NCI-H524 treated with DMSO at 0.1 percent for 48 hours (cell line): ENCODE results near the gene SLC45A2.
"Not testable (repeated sequence)": the region's sequence is repeated elsewhere in the genome, so short reads cannot be mapped to it uniquely, and the experiment has no call there.

ENCODE experiments used
- DNase-seq: peaks from one replicate; lab custom pipeline; 2025; lab: John Stamatoyannopoulos, UW

Gene SLC45A2, protein sequence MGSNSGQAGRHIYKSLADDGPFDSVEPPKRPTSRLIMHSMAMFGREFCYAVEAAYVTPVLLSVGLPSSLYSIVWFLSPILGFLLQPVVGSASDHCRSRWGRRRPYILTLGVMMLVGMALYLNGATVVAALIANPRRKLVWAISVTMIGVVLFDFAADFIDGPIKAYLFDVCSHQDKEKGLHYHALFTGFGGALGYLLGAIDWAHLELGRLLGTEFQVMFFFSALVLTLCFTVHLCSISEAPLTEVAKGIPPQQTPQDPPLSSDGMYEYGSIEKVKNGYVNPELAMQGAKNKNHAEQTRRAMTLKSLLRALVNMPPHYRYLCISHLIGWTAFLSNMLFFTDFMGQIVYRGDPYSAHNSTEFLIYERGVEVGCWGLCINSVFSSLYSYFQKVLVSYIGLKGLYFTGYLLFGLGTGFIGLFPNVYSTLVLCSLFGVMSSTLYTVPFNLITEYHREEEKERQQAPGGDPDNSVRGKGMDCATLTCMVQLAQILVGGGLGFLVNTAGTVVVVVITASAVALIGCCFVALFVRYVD

DNA sequence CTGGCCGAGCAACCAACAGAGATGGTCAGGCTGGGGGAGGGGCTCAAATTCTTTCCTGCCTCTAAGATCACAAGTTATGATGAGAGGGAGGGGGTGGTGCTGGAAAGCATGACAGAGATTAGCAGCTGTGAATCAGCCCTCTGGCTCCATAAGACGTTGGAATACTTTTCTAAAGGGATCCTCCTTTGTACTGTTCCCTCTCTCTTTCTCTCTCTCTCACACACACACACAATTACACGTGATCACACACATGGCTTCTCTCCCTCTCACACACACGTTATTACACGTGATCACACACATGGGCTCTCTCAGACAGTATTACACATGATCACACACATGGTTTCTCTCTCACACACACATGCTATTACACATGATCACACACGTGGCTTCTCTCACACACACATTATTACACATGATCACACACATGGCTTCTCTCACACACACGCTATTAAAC, at the start of gene SLC45A2:
TSS of gene SLC45A2 (minus strand) at position 23 of the 454 bp plus-strand sequence. CDS start 110 bp downstream, outside the sequence.
- DNase-seq, result no peak

DNA sequence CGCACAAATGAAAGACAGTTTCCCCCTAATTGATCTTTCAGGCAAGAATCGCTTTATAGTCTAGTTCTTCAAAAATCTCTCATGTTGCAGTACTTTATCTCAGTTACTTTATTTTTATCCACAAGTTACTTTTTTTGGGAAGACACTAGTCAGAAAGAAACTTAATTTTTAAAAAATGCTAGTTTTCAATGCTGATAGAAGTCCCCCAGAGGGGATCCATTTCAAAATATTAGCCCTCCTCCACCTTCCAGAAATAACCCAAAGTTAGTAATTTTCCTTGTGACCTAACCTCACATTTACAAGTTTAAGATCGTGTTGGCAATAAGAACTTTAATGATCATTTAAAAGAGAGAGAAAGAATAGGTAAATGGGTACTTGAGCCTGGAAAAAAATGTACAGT, 47.5 kb upstream of the SLC45A2 start:
- DNase-seq, result no peak

DNA sequence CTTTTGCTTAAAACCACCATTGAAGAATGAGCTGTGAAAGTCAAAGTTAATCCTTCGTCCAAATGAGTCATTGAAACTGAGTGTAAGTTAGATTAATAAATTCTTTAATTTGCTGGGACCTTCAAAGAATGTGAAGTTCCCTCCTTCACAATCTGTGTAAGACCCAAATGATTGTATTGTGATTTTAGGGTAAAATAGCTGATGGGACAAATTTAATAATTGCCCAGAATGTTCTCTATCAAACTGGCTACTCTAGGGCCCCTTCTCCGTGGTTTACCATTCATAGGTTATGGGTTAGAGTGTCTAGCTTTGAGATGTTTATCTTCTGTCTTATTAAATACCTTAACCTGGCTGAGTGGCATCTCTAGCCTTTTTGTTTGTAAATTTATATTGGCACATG, 46.6 kb upstream of the SLC45A2 start:
- no peak for DNase-seq

DNA sequence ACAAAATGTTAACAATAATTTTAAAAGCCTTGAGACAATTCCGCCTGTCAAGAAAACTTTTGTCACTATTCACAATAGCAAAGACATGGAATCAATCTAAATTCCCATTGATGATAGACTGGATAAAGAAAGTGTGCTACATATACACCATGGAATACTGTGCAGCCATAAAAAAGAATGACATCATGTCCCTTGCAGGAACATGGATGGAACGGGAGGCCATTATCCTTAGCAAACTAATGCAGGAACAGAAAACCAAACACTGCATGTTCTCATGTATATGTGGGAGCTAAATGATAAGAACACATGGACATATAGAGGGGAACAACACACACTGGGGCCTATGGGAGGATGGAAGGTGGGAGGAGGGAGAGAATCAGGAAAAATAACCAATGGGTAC, 46.1 kb upstream of the SLC45A2 start:
- DNase-seq, result not testable (repeated sequence)

DNA sequence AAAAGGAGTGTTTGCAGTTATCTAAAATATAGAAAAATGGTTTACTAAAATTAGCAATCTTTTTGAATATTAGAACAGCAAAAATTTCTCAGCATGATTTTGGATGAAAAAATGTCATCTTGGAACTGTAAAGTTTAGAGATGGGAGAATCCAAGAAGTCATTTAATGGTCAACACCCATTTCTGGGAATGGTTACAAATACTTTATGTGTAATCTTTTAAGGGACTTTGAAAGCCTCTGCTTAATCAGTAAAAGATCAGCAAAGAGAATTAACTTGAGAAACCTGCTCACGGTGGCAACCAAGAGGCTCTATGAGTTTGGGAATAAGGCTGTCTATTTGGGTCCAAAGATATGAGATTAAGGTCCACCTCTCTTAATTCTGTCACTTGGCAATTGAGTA, 45.6 kb upstream of the SLC45A2 start:
- DNase-seq, result no peak

DNA sequence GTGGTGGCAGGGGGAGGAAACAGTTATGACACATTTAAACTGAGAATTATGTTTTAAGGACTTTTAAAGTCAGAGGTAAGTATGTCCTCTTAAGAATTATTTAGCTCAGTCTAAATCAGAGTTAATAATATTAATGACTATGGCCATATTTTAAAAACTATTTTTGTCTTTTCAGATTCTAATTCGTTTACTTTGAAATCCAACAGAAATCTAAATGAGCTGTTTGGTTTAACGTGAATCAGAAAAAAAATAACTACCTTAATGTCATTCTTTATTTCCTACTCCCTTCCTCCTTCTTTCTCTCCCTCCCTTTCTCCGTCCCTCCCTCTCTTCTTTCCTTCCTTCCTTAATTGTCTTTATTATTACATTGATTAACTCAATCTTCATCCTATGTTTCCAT, 43.9 kb upstream of the SLC45A2 start:
- DNase-seq, result no peak

DNA sequence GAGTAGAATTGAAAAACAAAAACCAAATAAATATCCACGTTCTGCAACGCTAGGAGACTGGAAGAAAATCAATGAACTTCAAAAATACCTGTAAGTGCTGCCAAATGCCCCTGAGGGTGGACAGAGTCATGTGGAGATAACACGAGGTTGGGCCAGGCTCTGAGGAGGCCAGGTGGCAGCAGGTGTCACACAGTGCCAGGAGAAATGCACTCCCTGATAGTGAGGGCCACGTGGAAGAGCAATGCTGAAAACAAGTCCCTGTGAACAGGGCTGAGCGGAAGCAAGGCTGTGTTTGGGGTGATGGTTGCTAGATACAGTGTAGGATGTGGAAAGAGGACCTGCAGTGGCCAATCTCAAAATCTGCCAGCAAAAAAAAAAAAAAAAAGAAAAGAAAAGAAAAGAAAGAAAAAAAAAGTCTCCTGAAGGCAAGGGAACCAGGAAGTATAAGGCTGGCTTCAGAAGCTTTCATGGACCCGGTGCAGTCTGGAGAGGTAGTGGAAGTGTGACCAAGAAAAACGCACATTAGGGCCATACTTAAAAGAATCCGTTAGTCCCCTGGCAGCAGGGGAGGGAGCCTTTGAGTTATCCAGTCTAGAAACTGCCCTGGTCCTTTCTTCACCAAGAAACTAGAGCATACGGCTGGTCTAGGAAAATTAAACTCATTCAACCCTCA, 41.7 kb upstream of the SLC45A2 start:
- DNase-seq, result no peak

DNA sequence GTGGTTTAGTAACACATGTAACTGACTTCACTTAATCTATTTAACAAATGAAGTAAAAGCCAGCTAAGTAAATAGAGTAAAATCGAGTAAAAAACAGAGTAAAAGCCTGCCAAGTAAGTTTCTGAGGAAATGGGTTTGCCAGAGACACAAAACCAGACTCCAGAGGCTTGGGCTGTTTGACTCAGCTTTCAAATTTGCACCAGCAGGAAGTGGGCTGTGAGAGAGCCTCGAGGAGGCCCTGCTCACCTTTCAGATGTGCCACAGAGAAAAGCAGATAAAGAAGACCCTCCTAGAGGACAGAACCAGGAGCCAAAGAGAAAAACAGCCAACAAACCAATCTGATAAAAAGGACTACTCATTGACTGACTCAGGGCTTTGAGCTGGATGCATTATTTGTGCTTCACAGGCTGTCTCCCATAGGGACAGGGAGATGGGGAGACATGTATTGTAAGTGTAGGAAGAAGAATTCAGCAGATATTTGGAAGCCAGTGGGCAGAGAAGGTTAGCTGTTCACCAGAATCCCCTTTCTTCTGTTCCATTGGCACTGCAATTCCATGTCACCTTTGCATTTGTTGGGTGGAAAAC, 37.7 kb upstream of the SLC45A2 start:
- DNase-seq, result no peak

DNA sequence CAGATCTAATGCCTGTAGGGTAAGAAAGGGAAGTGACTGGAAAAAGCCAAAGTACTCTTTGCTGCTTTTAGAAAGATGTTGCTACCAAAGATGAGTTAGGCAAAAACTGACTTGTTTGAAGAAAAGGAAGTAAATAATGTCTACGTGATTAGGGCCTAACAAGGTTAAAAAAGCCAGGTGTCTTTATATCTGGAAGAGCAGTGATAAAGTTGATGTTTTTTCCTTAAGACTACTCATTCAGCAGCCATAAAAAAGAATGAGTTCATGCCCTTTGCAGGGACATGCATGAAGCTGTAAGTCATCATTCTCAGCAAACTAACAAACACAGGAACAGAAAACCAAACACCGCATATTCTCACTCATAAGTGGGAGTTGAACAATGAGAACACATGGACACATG, 36.8 kb upstream of the SLC45A2 start:
- no peak for DNase-seq

DNA sequence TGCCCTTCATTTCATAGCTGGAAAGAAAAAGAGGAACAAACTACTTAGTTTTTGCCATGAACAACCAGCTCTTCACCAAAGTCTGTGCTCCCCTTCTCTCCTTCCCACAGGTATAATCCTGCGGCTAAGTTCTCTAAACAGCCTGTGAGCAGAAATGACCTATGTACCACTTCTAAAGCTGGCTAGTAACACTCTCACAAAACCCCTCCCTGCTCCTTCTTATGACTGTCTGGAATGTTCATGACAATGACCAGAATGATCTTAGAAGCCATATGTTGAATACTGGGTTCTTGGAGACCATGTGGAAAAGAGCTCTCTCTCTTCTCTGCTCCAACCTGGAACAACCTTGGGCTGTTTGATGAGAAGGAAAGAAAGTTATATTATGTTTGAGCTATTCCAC, 36.2 kb upstream of the SLC45A2 start:
- DNase-seq, result no peak

DNA sequence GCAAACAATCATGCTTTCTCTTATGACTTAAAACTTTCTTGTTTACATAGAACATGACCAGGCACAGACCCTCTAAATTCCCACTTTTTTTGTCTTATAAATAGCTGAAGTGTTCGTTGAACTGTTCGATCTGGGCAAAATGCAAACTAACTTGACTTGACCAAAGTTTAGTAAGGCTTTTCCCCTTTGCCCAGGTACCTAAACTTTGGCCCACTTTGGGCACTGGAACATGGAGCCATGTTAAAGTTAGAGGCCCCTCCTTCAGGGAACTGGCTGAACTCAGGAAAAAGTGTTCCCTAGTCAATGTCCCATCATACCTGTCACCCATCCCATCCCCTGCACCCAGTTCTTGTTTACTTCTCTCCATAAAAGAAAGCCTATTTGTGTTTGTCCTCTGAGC, 32.8 kb upstream of the SLC45A2 start:
- DNase-seq, result no peak

DNA sequence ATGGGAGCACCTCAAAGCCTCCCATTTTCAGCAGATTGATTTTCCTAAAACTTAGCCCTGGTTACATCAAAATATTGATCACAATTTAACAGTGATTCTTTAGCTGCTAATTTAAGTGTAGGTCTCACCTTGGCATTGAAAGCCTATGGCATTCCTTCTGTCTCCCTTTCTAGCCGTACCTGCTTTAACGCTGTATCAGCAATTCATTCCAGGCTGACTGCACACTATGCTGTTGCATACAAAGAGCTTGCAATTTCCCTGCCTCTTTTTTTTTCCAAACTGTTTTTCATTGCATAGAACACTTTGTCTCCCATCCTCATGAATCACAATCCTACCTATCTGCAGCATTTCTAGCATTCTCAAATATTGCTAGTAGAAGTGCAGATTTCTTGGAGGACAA, 32.3 kb upstream of the SLC45A2 start:
- DNase-seq, result no peak

DNA sequence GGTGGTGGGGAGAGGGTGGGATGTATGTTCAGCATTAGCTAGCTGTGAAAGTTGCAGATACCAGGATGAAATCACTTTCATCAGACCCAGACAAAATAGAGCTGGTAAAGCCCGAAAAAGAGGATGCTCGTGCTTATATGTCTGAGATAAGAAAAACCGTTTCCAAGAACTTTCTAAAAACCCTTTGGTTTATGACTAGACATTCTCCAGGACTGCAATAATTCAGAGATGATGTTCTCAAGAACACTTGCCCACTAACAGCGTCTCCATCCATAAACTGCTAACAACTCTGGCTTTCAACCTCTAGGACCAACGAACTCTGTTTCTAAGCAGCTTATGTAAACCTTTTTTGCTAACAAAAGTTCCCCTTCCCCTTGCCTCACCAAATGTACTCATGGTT, 31.7 kb upstream of the SLC45A2 start:
- DNase-seq, result no peak

DNA sequence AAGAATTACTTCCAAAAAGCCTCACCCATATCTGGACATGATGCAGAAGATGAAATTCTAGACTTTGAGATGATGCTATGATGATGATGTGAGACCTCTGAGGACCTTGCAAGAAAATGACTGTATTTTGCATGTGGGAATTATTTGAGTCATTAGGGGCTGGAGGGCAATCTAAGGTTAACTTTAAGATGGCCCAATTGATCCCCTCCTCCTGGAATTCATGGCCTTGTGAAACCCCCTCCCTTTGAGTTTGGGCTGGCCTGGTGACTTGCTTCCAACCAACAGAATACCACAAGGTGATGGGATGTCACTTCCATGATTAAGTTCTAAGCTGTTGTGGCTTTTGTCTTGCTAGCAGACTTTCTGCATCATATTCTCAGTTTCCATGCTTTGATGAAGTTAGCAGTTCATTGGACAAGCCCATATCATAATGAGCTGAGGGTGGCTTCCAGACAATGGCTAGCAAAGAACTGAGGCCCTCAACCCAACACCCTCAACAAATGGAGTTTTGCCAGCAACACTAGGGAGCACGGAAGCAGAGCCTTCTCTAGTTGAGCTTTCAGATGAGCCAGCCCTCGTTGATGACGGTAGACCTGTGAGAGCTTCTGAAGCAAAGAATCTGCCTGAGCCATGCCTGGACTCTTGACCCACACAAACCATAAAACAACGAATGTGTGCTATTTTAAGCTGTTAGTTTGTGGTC, 30.8 kb upstream of the SLC45A2 start:
- DNase-seq, result no peak

DNA sequence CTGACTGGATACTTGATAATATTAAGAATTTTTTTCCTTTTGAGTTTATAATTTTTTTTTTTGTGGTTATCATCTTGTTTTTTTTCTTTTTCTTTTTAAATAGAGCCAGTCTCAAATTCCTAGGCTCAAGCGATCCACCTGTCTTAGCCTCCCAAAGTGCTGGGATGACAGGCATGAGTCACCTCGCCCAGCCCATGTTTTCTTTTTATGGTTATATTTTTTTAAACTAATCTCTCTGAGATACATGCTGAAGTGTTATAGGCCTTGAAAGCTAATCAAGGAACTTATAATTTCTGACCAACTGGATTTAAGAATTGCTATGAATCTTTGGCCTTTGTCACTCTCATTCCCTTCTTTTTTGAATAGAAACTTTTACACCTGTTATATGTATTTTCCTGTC, 30.1 kb upstream of the SLC45A2 start:
- no peak for DNase-seq

DNA sequence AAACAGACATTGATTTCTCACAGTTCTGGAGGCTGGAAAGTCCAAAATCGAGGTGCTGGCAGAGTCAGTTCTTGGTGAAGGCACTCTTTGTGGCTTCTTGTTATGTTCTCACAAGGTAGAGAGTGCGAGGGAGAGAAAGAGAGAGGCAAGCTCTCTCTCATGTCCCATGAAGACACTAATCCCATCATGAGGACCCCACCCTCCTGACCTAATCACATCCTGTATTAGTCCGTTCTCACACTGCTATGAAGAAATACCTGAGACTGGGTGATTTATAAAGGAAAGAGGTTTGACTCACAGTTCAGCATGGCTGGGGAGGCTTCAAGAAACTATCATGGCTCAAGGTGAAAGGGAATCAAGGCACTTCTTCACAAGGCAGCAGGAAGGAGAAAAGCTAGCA, 29.1 kb upstream of the SLC45A2 start:
- DNase-seq, result no peak

DNA sequence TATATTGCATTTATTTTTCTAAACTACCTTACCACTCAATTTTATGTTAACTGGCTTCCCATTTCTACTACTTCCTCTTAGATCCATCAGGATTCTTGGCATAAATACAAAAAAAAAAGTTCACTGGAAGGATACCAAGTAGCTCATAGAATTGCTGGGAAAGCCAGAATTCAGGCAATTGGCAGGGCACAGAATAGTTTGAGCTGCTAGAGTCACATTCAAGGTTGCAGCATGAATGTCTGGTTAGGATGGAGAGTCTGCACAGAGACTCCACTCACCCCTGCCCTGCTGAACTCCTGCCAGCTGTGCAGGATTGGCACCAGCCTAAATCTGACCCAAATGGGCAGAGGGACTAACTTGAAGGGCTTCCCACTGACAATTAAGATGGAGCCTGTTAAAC, 28.3 kb upstream of the SLC45A2 start:
- DNase-seq, result no peak

DNA sequence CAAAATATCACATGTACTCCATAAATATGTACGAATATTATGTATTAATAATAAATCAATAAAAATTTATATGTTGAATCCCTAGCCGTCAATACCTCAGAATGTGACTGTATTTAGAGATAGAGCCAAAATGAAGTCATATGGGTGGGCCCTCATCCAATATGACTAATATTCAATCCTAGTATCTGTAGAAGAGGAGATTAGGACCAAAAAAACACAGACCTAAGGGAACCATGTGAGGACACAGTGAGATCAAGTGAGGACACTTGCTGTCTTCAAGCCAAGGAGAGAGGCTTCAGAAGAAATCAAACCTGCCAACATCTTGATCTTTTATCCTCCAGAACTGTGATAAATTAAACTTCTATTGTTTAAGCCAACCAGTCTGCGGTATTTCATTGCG, 27.0 kb upstream of the SLC45A2 start:
- no peak for DNase-seq

DNA sequence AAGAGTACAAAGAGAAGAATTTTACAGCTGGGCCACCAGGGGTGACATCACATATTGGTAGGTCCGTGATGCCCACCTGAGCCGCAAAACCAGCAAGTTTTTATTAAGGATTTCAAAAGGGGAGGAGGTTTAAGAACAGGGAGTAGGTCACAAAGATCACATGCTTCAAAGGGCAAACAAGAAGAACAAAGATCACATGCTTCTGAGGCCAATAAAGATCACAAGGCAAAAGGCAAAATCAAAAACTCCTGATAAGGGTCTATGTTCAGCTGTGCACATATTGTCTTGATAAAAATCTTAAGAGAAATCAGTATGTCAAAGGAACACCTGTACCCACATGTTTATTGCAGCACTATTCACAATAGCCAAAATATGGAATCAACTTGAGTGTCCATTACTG, 25.7 kb upstream of the SLC45A2 start:
- not testable (repeated sequence) for DNase-seq

DNA sequence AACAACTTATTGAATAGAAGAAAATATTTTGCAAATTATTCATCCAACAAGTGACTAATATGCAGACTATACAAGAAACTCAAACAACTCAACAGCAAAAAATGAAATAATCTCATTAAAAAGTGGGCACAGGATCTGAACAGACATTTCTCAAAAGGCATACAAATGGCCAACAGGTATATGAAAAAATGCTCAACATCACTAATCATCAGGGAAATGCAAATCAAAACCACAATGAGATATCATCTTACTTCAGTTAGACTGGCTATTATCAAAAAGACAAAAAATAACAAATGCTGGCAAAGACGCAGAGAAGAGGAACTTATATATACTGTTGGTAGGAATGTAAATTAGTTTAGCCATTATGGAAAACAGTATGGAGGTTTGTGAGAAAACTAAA, 25.1 kb upstream of the SLC45A2 start:
- no peak for DNase-seq

DNA sequence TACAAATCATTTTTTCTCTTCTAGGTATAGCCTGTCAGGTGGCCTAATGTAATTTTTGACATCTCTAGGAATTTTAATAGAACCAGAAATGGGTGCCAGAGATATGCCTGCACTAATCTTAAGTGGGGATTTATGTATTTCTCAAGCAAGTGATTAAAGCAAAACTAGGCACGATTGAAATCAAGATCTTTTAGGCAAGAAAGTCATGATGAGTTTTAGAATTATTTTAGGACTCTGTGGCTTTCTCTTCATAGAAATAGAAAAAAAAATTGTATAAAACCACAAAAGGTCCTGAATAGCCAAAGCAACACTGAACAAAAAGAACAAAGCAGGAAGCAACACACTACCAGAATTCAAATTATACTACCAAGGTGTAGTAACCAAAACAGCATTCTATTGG, 24.3 kb upstream of the SLC45A2 start:
- no peak for DNase-seq
